Activated CD4-positive, alpha-beta memory T cell treated with anti-CD3 and anti-CD28 coated beads for 36 hours (primary cell): ENCODE results near the gene CCNYL1. TPM values are rescaled to one million over a fixed set of nuclear protein-coding genes. Genes with fewer than 3 reads are reported as not detected.
A peak's percentile ranks its signal among the peaks of the same experiment; 100 is the strongest.

Source experiments
- CTCF ChIA-PET: fragments of 350-600 bp; sonication (Branson Sonifier 250); formaldehyde crosslinking; loops from one replicate; lab custom pipeline; 2021; ENCODE audit warnings: antibody characterized with exemption, inconsistent platforms; lab: Charles Lee
- POLR2A ChIA-PET: fragments of 350-600 bp; sonication (Branson Sonifier 250); formaldehyde crosslinking; loops from one replicate; lab custom pipeline; 2021; ENCODE audit warnings: antibody characterized with exemption; lab: Charles Lee
- DNase-seq: peaks from one replicate; pipeline ENCODE4 v3.0.0-alpha.2; 2020
- H3K27ac Mint-ChIP-seq: one replicate; pipeline ENCODE4 v1.8.0; 2021; ENCODE audit warnings: mixed read lengths
- H3K27me3 Mint-ChIP-seq: one replicate; pipeline ENCODE4 v1.8.0; 2021; ENCODE audit warnings: mixed read lengths
- H3K36me3 Mint-ChIP-seq: one replicate; pipeline ENCODE4 v1.8.0; 2021; ENCODE audit warnings: mixed read lengths
- H3K4me1 Mint-ChIP-seq: one replicate; pipeline ENCODE4 v1.8.0; 2021; ENCODE audit warnings: low read depth, mixed read lengths
- H3K4me3 Mint-ChIP-seq: one replicate; pipeline ENCODE4 v1.8.0; 2021; ENCODE audit warnings: mild to moderate bottlenecking, mixed read lengths
- H3K9me3 Mint-ChIP-seq: one replicate; pipeline ENCODE4 v1.8.0; 2021; ENCODE audit warnings: mixed read lengths
- intact Hi-C: fragments of 100-400 bp; cut with micrococcal nuclease; formaldehyde crosslinking; loops from one replicate; pipeline ENCODE4 v1.15.1; 2023
- total RNA-seq, 2 experiments: library from RNA; stranded (reverse); gene quantifications; one replicate each; pipeline ENCODE4 v1.2.3, GENCODE V29; 2021

The CCNYL1 gene
- 1 to 10 TPM; 5.7 to 6.4 TPM for total RNA-seq

DNA sequence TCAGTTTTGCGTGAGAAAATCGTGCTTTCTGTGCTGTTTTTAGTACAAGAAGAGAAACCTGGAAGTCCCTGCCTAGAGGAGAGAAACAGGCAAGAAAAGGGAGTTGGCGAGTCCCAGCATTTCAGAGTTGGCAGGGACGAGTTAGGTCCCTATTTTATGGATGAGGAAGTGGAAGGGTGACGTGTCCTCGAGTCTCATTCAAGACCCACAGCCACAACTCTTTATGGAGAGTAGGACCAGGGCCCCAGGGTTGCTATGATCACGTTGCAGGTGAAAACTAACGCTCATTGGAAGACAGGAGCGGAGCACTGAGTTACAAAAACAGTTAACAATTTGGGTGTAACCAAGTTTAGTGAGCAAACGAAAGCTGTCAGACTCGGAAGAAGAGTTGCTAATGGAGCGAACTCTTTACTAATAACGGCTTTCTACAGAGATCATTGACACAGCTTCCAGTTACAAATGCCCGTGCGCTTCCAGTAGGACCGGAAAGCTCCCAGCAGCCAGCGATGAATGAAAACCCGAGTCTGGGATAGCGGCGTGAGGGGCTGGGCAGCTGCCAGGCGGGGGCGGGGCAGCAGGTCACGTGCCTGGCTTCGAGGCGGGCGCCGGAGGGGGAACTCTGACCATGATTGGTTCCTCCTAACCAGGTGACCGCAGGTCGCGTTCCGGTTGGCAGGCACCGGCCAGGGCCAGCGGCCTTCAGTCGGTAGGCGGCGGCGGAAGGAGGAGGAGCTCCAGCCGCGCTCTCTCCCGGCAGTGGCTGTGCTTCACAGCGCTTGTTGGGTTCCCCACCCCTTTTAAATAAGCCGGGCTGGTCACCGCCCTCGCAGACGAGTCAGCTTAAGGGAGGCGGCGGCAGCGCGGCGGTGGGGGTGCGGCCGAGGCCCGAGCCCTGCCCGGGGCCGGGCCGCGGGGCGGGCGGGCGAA, at the start of gene CCNYL1:
Gene CCNYL1 (plus strand): TSS at position 827 of the 927 bp plus-strand sequence. CDS start 257 bp downstream, outside the sequence.
- ChIA-PET CTCF (interaction anchor here (1.0 to 2.8 kb wide), 7 partner anchors 11 to 330 kb away, joined by 3 to 18 read pairs (median 6); partner anchors contain the start of gene METTL21A), POLR2A (interaction anchor here (0.6 to 2.2 kb wide), 5 partner anchors 11 to 181 kb away, joined by 3 to 15 read pairs (median 7); partner anchors contain the start of genes CREB1 and METTL21A)
- peak within 1 kb of the TSS; percentile 82 for H3K27ac Mint-ChIP-seq
- peaks cover 3% of the 10 kb centered on the region for H3K36me3 Mint-ChIP-seq
- peaks cover 25% of the 10 kb centered on the region for H3K4me1 Mint-ChIP-seq
- intact Hi-C loops, result loop anchor here (1.0 to 10.0 kb wide), 7 partner anchors 12 to 556 kb away; partner anchors contain the start of genes CREB1, FZD5, KLF7 and METTL21A
- no peaks in the 10 kb centered on the region for H3K9me3 Mint-ChIP-seq
- H3K4me3 Mint-ChIP-seq, result peak within 1 kb of the TSS; percentile 88
- DNase-seq, result peak; percentile 99
- H3K27me3 Mint-ChIP-seq, result no peaks in the 10 kb centered on the region

DNA sequence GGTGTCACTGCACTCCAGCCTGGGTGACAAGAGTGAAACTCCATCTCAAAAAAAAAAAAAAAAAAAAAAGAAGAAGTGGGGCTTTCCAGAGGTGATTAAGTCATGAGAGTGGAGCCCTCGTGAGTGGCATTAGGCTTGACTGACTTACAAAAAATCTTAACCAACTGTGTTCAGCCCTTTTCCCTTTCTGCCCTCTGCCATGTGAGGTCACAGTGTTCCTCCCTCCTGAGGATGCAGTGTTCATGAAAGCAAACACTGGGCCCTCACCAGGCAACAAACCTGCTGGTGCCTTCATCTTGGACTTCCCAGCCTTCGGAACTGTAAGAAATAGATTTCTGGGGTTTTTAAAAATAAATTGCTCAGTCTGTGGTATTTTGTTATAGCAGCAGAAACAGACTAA, 49.2 kb upstream of the CCNYL1 start:
- H3K36me3 Mint-ChIP-seq, result no peaks in the 10 kb centered on the region
- H3K9me3 Mint-ChIP-seq, result no peaks in the 10 kb centered on the region
- H3K4me1 Mint-ChIP-seq, result no peaks in the 10 kb centered on the region
- intact Hi-C loops, result no loop called here
- ChIA-PET CTCF (no interaction called here), POLR2A (no interaction called here)
- peak; percentile 13 for DNase-seq
- no peak overlapping the region for H3K27ac Mint-ChIP-seq
- no peak overlapping the region for H3K4me3 Mint-ChIP-seq
- H3K27me3 Mint-ChIP-seq, result no peaks in the 10 kb centered on the region

DNA sequence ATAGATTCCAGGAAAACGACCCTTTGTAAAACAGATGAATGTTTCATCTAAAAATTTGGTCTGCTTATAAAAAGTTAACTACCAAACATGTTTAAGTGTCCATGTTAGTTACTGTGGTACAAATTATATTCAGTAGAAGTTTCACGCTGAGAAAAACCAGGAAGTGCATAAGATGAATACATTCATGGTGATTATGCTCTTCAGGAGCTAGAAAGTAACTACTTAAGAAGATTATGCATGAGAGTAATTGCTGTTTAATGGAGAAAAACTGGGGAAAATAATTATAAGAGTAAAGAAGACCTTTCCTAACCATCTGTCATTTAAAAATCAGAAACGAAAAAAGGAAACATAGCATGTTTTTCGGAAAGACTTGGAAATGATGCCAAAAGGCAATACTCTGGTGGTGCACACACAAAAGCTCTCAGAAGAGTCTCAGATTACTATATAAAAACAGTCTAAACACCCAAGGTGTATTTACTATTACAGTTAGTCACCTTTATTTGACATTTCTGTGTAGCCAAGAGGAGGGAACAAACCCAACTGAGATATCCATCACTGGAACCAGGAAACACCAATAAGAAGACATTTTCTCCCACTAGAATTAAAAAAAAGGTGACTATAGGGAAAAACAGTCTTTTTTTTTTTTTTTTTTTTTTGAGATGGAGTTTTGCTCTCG, 47.4 kb upstream of the CCNYL1 start:
- no peaks in the 10 kb centered on the region for H3K9me3 Mint-ChIP-seq

DNA sequence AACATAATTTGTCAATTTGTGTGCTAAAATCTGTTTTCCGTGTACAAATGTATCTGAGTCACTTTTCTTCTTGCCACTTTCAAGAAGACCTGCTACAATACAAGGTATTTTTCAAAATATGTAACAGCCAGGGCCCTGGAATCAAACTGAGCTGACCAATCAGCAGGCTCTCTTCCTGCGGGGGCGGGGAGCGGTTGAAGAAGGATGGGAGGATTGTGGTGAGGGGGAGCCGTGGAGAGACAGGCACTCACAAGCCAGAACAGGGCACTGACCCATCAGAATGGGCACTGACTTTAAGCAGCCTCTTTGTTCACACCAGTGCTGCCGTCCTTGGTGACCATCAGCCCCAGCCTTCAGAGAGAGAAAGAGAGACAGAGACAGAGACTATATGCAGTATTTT, 40.6 kb upstream of the CCNYL1 start:
- ChIA-PET POLR2A (no interaction called here), CTCF (no interaction called here)
- intact Hi-C loops, result no loop called here
- Mint-ChIP-seq H3K4me3 (no peak overlapping the region), H3K4me1 (no peaks in the 10 kb centered on the region), H3K9me3 (no peaks in the 10 kb centered on the region), H3K36me3 (no peaks in the 10 kb centered on the region), H3K27me3 (peaks cover 2% of the 10 kb centered on the region), H3K27ac (no peak overlapping the region)
- no peak for DNase-seq

More for the DNA sequence above, 47.4 kb upstream of the CCNYL1 start:
- DNase-seq, result no peak
- Mint-ChIP-seq H3K27me3 (no peaks in the 10 kb centered on the region), H3K27ac (no peak overlapping the region), H3K36me3 (no peaks in the 10 kb centered on the region), H3K4me3 (no peak overlapping the region), H3K4me1 (no peaks in the 10 kb centered on the region)
- ChIA-PET POLR2A (no interaction called here), CTCF (interaction anchor here (1.0 kb wide), 1 partner anchor 30 kb away, joined by 3 read pairs; no protein-coding TSS in a partner anchor)
- intact Hi-C loops, result no loop called here

DNA sequence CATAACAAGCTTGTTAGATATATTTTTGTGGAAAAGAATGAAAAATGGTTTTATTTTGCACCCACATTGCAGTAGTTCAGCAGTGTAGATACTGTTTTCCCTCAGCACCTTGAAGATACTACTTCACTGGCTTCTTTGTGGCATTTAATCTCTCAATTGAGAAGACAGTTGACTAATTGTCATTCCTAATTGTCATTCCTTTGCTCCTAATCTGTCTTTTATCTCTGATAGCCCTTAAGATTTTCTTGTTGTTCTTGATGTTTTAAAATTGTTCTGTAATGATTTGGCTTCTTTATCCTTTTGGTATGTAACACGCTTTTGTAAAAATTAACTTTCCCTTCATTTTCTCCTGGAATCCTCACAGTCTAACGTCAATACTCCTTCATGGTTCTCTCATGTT, 38.0 kb upstream of the CCNYL1 start:
- Mint-ChIP-seq H3K27ac (no peak overlapping the region), H3K4me1 (no peaks in the 10 kb centered on the region), H3K27me3 (peaks cover 2% of the 10 kb centered on the region), H3K4me3 (no peak overlapping the region), H3K36me3 (no peaks in the 10 kb centered on the region), H3K9me3 (no peaks in the 10 kb centered on the region)
- ChIA-PET CTCF (no interaction called here), POLR2A (no interaction called here)
- intact Hi-C loops, result no loop called here
- no peak for DNase-seq

DNA sequence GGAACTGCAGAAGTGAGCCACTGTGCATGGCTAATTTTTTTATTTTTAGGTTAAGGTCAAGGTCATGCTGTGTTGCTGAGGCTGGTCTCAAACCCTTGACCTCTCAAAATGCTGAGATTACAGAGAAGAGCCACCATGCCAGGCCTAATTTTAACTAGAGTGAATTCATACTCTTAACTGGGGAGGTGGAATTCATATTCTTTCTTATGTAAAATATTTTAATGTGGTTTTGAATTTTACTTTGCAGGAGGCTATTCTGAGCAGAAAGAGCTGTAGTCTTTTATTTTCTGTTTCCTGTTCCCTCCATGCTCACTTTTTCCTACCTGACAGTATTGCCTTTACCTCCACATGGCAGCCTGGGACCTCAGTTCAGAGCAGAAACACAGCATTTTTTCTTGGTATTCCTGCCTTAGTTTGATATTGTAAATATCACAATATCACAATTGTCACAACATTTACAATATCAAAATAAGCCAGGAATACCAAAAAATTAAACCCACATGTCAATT, 37.1 kb upstream of the CCNYL1 start:
- peaks cover 3% of the 10 kb centered on the region for H3K27me3 Mint-ChIP-seq
- CTCF ChIA-PET, result no interaction called here

DNA sequence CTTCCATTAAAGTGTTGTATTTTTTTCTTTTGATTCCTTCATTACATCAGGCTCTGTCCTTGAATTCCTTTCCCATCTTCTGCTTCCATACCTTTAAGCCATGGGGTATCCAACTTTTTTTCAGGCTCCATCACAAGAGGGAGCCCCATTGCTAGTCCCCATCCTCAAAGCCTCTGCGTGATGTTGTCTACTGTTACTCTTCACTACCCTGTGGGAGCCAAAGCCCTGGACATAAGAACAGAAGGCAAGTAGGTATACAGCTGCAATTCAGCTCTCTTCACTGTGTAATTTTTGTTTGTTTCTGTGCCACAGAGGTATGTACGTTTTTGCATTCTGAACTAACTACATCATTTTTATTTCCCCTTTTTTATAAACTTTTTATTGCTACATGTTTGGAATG, 36.6 kb upstream of the CCNYL1 start:
- POLR2A ChIA-PET, result no interaction called here

More for the DNA sequence above, 37.1 kb upstream of the CCNYL1 start:
- no peaks in the 10 kb centered on the region for H3K9me3 Mint-ChIP-seq
- POLR2A ChIA-PET, result no interaction called here
- H3K36me3 Mint-ChIP-seq, result no peaks in the 10 kb centered on the region
- H3K4me3 Mint-ChIP-seq, result no peak overlapping the region
- intact Hi-C loops, result no loop called here
- H3K27ac Mint-ChIP-seq, result no peak overlapping the region
- no peak for DNase-seq
- H3K4me1 Mint-ChIP-seq, result no peaks in the 10 kb centered on the region

DNA sequence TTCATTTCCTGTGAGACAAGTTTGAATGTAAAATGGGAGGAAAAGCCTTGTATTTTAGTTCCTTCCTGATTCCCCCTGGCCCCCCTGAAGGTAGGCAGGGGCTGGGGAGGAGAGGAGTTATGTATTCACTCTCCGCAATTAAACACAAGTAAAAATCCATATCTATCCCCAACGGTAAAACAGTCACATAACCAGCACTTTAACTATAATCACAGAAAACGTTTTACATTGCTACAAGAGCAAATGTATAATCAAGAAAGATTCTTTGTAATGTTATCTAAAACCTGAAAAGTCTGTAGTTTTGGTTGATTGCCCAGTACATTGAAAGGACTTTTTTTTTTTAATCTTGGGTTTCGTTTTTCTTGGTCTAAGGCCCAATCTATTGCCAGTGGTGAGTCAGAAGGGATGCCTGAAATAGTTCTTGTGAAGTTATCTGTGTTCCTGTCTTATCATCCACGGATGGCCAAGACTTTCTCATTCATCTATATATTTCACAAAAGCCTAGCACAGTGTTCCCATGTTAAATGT, 34.5 kb upstream of the CCNYL1 start:
- no peak overlapping the region for H3K27ac Mint-ChIP-seq

More for the DNA sequence above, 36.6 kb upstream of the CCNYL1 start:
- Mint-ChIP-seq H3K4me1 (no peaks in the 10 kb centered on the region), H3K27ac (no peak overlapping the region), H3K9me3 (no peaks in the 10 kb centered on the region), H3K36me3 (no peaks in the 10 kb centered on the region), H3K27me3 (peaks cover 7% of the 10 kb centered on the region), H3K4me3 (no peak overlapping the region)
- no peak for DNase-seq
- intact Hi-C loops, result no loop called here
- CTCF ChIA-PET, result no interaction called here

DNA sequence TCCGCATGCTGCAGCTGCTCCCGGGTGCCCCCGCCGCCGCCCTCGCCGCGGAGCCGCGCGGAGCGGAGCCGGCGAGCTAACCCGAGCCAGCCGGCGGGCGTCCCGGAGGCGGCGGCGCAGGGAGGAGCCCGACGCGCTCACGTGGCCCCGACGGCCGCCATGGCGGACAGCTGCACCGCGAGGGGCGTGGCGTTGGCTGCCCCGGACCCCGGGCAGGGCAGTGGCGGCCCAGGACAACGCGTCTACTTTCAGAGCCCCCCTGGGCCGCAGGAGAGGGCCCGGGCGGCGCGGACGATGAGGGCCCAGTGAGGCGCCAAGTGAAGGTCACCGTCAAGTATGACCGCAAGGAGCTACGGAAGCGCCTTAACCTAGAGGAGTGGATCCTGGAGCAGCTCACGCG, 30.0 kb upstream of the CCNYL1 start:
- no peak for DNase-seq
- no peaks in the 10 kb centered on the region for H3K36me3 Mint-ChIP-seq
- H3K4me1 Mint-ChIP-seq, result peaks cover 10% of the 10 kb centered on the region
- intact Hi-C loops, result no loop called here
- H3K27me3 Mint-ChIP-seq, result peaks cover 14% of the 10 kb centered on the region
- H3K4me3 Mint-ChIP-seq, result no peak overlapping the region
- ChIA-PET CTCF (no interaction called here), POLR2A (no interaction called here)
- no peaks in the 10 kb centered on the region for H3K9me3 Mint-ChIP-seq
- no peak overlapping the region for H3K27ac Mint-ChIP-seq

More for the DNA sequence above, 34.5 kb upstream of the CCNYL1 start:
- H3K9me3 Mint-ChIP-seq, result no peaks in the 10 kb centered on the region
- ChIA-PET POLR2A (no interaction called here), CTCF (no interaction called here)
- H3K4me1 Mint-ChIP-seq, result no peaks in the 10 kb centered on the region
- DNase-seq, result no peak
- H3K27me3 Mint-ChIP-seq, result peaks cover 12% of the 10 kb centered on the region
- H3K4me3 Mint-ChIP-seq, result no peak overlapping the region
- H3K36me3 Mint-ChIP-seq, result no peaks in the 10 kb centered on the region
- intact Hi-C loops, result no loop called here

DNA sequence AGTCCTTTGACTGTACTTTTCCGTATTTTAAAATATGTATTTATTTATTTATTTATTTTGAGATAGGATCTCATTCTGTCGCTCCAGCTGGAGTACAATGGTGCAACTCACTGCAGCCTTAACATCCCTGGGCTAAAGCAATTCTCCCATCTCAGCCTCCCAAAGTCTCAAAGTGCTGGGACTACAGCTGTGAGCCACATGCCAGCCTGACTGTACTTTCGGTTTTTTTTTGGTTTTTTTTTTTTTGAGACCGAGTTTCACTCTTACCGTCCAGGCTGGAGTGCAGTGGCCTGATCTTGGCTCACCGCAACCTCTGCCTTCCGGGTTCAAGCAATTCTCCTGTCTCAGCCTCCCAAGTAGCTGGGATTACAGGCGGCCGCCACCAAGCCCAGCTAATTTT, 28.9 kb upstream of the CCNYL1 start:
- H3K9me3 Mint-ChIP-seq, result no peaks in the 10 kb centered on the region
- H3K27ac Mint-ChIP-seq, result no peak overlapping the region
- DNase-seq, result no peak
- no peak overlapping the region for H3K4me3 Mint-ChIP-seq
- intact Hi-C loops, result no loop called here
- ChIA-PET POLR2A (no interaction called here), CTCF (no interaction called here)
- H3K36me3 Mint-ChIP-seq, result no peaks in the 10 kb centered on the region
- peaks cover 14% of the 10 kb centered on the region for H3K27me3 Mint-ChIP-seq
- H3K4me1 Mint-ChIP-seq, result peaks cover 10% of the 10 kb centered on the region

DNA sequence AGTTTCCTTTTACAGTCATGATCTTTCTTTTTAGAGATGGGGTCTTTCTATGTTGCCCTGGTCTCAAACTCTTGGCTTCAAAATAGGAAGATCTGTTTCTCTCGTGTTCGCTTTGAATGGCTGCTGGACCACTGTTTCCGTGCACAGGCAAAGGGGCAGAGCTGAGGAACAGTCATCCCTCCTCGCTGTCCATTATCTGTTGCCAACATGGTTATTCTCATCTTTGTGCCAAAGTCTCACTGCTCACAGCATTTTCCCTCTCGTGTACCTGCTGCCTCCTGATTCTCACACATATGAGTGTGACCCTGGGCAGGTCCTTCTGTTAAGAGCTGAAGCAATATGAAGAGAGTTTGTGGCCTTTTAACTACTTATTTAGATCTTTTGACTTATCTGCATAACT, 28.0 kb upstream of the CCNYL1 start:
- no peak overlapping the region for H3K4me3 Mint-ChIP-seq
- POLR2A ChIA-PET, result no interaction called here
- H3K36me3 Mint-ChIP-seq, result no peaks in the 10 kb centered on the region
- intact Hi-C loops, result no loop called here
- no peaks in the 10 kb centered on the region for H3K9me3 Mint-ChIP-seq
- no peak for DNase-seq
- H3K4me1 Mint-ChIP-seq, result peaks cover 13% of the 10 kb centered on the region
- H3K27me3 Mint-ChIP-seq, result peaks cover 15% of the 10 kb centered on the region
- CTCF ChIA-PET, result interaction anchor here (0.6 to 1.4 kb wide), 3 partner anchors 8 to 357 kb away, joined by 3 to 5 read pairs (median 3); no protein-coding TSS in a partner anchor
- H3K27ac Mint-ChIP-seq, result no peak overlapping the region
